ENCODE results near the gene ZBTB7B.
A peak's percentile ranks its signal among the peaks of the same experiment; 100 is the strongest.

The ZBTB7B gene

DNA sequence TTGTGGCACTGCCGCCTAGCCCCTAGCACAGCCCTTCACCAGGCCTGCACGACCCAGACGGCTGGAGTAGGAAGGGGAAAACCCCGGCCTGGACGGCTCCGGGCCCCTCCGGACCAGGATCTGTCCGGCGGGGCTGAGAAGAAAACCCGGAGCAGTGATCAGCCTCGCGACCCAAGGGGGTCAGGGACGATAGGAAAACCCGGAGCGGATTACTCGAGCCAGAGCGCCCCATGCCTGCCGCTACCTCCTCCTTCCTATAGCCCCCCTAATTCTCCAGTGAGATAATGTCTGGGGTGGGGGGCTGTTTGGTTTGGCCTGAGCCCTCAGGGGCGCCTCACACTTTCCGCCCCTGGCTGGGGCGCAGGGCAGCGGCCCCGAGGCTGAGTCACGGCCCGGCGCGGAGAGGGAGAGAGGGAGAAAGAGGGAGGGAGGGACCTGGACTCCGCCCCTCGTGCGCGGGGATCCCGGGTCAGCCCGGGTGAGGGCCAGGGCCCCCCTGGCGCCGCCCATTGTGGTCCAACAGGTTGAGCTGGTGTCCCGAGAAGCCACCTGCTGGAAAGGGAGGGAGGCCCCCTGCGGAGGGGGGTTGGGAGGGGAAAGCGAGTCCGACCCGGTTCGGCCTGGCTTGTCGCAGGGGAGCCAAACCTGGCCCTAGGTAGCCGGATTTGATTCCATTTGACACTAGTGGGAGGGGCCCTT, 1.7 kb upstream of the ZBTB7B start:
- Histone ChIP-seq H2BK120ac (ENCODE audit: low read depth, low read length) (no peak overlapping the region), H2BK12ac (ENCODE audit: low read length) (no peak overlapping the region), H3K14ac (ENCODE audit: low read length) (no peak overlapping the region), H2AFZ (ENCODE audit: low read length) (peak overlapping the region; percentile 97), H3K18ac (ENCODE audit: low read length) (peak overlapping the region; percentile 92), H3K79me1 (ENCODE audit: low read depth, low read length) (peaks cover 9% of the 10 kb centered on the region), H3K4me3 (ENCODE audit: low read length in 2 of 2) (peak overlapping the region; percentile 82 to 90), H3K27ac (replicated peaks; ENCODE audit: low read length) (peak overlapping the region; percentile 89), H3K27me3 (ENCODE audit: control insufficient read depth in 3 of 3, insufficient read depth in 3 of 3, low read depth in 1 of 3, low read length in 3 of 3) (peaks cover 0 to 2% (median 0%) of the 10 kb centered on the region in 3 experiments), H2AK5ac (ENCODE audit: low read depth, low read length) (peak overlapping the region; percentile 23), H3K4me2 (ENCODE audit: insufficient read depth, low read length, poor library complexity, severe bottlenecking) (peak overlapping the region; percentile 96), H4K91ac (ENCODE audit: low read depth, low read length, poor library complexity) (no peak overlapping the region), H3K4ac (ENCODE audit: low read length) (no peak overlapping the region), H3K9me3 (replicated peaks in 1 of 2; ENCODE audit: control insufficient read depth in 2 of 2, insufficient read depth in 1 of 2, low read depth in 1 of 2, low read length in 2 of 2) (no peaks in the 10 kb centered on the region), H3K23ac (ENCODE audit: low read depth, low read length, poor library complexity) (peak overlapping the region; percentile 88), H3K4me1 (ENCODE audit: control insufficient read depth in 2 of 2, insufficient read depth in 1 of 2, low read depth in 1 of 2, low read length in 2 of 2) (peaks cover 17 to 19% of the 10 kb centered on the region in 2 donors), H3K9ac (ENCODE audit: low read depth, low read length, poor library complexity) (peak overlapping the region; percentile 34), H4K8ac (ENCODE audit: low read depth, low read length) (no peak overlapping the region), H3K36me3 (replicated peaks in 1 of 2; ENCODE audit: control insufficient read depth in 2 of 2, insufficient read depth in 2 of 2, low read length in 2 of 2) (no peaks in the 10 kb centered on the region), H2BK15ac (ENCODE audit: low read length) (peak overlapping the region; percentile 68), H2BK5ac (ENCODE audit: low read length) (peak overlapping the region; percentile 88)
- DNase-seq (ENCODE audit: low spot score) = peak; percentile 97
- no CpG with 5 or more reads among the region's 43 CpGs for WGBS, 2 donors (ENCODE audit: extremely low coverage in 2 of 2, insufficient read length in 2 of 2, insufficient replicate concordance in 1 of 2)

DNA sequence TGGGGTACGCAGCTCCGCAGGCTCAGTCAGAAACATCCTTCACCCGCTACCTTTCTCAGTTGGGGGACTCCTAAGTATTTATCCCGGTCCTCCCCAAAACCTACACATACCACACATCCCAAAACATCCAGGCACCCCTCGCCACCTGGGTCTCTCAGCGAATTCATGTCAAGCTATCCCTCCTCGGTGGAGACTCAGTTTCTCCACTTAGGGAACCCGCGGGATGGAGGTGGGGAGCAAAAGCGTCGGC, 1.3 kb upstream of the ZBTB7B start:
- Histone ChIP-seq H4K8ac (ENCODE audit: low read depth, low read length) (no peak overlapping the region), H3K4me1 (ENCODE audit: control insufficient read depth in 2 of 2, insufficient read depth in 1 of 2, low read depth in 1 of 2, low read length in 2 of 2) (peaks cover 17 to 19% of the 10 kb centered on the region in 2 donors), H2BK15ac (ENCODE audit: low read length) (no peak overlapping the region), H2AK5ac (ENCODE audit: low read depth, low read length) (peak overlapping the region; percentile 72), H3K27ac (replicated peaks; ENCODE audit: low read length) (peak overlapping the region; percentile 89), H3K9ac (ENCODE audit: low read depth, low read length, poor library complexity) (peak overlapping the region; percentile 79), H3K27me3 (ENCODE audit: control insufficient read depth in 3 of 3, insufficient read depth in 3 of 3, low read depth in 1 of 3, low read length in 3 of 3) (peaks cover 0 to 2% (median 0%) of the 10 kb centered on the region in 3 experiments), H3K14ac (ENCODE audit: low read length) (no peak overlapping the region), H4K91ac (ENCODE audit: low read depth, low read length, poor library complexity) (no peak overlapping the region), H2AFZ (ENCODE audit: low read length) (peak overlapping the region; percentile 97), H3K4me3 (ENCODE audit: low read length in 2 of 2) (peak overlapping the region; percentile 82 to 90), H3K9me3 (replicated peaks in 1 of 2; ENCODE audit: control insufficient read depth in 2 of 2, insufficient read depth in 1 of 2, low read depth in 1 of 2, low read length in 2 of 2) (no peaks in the 10 kb centered on the region), H2BK5ac (ENCODE audit: low read length) (peak overlapping the region; percentile 88), H3K23ac (ENCODE audit: low read depth, low read length, poor library complexity) (peak overlapping the region; percentile 88), H3K36me3 (replicated peaks in 1 of 2; ENCODE audit: control insufficient read depth in 2 of 2, insufficient read depth in 2 of 2, low read length in 2 of 2) (no peaks in the 10 kb centered on the region), H2BK12ac (ENCODE audit: low read length) (no peak overlapping the region), H3K18ac (ENCODE audit: low read length) (peak overlapping the region; percentile 92), H3K79me1 (ENCODE audit: low read depth, low read length) (peaks cover 9% of the 10 kb centered on the region), H3K4me2 (ENCODE audit: insufficient read depth, low read length, poor library complexity, severe bottlenecking) (peak overlapping the region; percentile 85), H3K4ac (ENCODE audit: low read length) (no peak overlapping the region), H2BK120ac (ENCODE audit: low read depth, low read length) (no peak overlapping the region)
- DNase-seq (ENCODE audit: low spot score) = no peak
- no CpG with 5 or more reads among the region's 11 CpGs for WGBS, 2 donors (ENCODE audit: extremely low coverage in 2 of 2, insufficient read length in 2 of 2, insufficient replicate concordance in 1 of 2)

DNA sequence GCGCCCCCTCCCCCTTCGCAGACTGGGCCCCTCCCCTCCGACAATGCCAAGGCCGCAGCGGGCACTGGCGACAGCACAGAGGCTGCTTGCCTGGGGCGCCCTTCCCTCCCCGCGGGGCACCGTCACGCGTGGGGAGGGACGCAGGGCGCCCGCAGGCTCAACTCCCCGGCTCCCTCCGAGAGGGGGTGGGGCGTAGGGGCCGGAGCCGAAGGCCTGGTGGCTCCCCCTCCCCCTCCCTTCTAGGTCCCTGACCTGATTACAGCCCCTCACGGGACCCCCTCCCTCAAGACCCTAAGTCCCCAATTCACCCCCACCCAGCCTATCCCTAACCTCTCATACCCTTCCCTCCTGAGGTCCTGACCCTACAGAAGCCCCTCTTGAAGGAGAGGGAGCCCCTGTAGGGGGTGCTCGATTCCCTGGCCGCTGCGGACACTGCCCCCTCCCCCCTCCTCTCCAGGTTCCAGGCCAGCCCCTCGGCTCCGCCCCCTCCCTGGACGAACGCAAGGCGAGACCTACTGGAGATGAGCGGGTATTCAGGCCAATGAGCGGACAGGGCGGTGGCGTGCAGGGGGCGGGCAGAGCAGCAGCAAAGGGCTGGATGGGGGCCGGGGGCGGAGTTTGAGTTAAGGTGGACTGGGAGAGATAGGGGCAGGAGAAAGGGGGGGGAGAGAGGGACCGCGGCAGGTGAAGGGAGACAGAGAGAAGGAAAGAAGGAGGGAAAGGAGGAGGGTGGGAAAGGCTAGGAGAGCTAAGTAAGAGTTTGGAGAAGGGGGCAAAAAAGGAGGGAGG, 733 bp upstream of the ZBTB7B start:
- H3K4me3 ChIP-seq (ENCODE audit: low read length in 2 of 2) = peak overlapping the region; percentile 82 to 90
- H3K4me1 ChIP-seq (ENCODE audit: control insufficient read depth in 2 of 2, insufficient read depth in 1 of 2, low read depth in 1 of 2, low read length in 2 of 2) = peaks cover 17 to 19% of the 10 kb centered on the region in 2 donors
- no peak overlapping the region for H3K4ac ChIP-seq (ENCODE audit: low read length)
- peaks cover 0 to 2% (median 0%) of the 10 kb centered on the region in 3 experiments for H3K27me3 ChIP-seq (ENCODE audit: control insufficient read depth in 3 of 3, insufficient read depth in 3 of 3, low read depth in 1 of 3, low read length in 3 of 3)
- H2BK15ac ChIP-seq (ENCODE audit: low read length) = no peak overlapping the region
- H4K8ac ChIP-seq (ENCODE audit: low read depth, low read length) = no peak overlapping the region
- no CpG with 5 or more reads among the region's 38 CpGs for WGBS, 2 donors (ENCODE audit: extremely low coverage in 2 of 2, insufficient read length in 2 of 2, insufficient replicate concordance in 1 of 2)
- peak overlapping the region; percentile 72 for H2AK5ac ChIP-seq (ENCODE audit: low read depth, low read length)
- H3K9me3 ChIP-seq (replicated peaks in 1 of 2; ENCODE audit: control insufficient read depth in 2 of 2, insufficient read depth in 1 of 2, low read depth in 1 of 2, low read length in 2 of 2) = no peaks in the 10 kb centered on the region
- no peak overlapping the region for H3K14ac ChIP-seq (ENCODE audit: low read length)
- H2AFZ ChIP-seq (ENCODE audit: low read length) = peak overlapping the region; percentile 97
- H2BK5ac ChIP-seq (ENCODE audit: low read length) = peak overlapping the region; percentile 88
- peak overlapping the region; percentile 85 for H3K4me2 ChIP-seq (ENCODE audit: insufficient read depth, low read length, poor library complexity, severe bottlenecking)
- peaks cover 9% of the 10 kb centered on the region for H3K79me1 ChIP-seq (ENCODE audit: low read depth, low read length)
- H3K36me3 ChIP-seq (replicated peaks in 1 of 2; ENCODE audit: control insufficient read depth in 2 of 2, insufficient read depth in 2 of 2, low read length in 2 of 2) = no peaks in the 10 kb centered on the region
- peak overlapping the region; percentile 89 for H3K27ac ChIP-seq (replicated peaks; ENCODE audit: low read length)
- peak overlapping the region; percentile 92 for H3K18ac ChIP-seq (ENCODE audit: low read length)
- peak overlapping the region; percentile 79 for H3K9ac ChIP-seq (ENCODE audit: low read depth, low read length, poor library complexity)
- peak overlapping the region; percentile 22 for H2BK120ac ChIP-seq (ENCODE audit: low read depth, low read length)
- H4K91ac ChIP-seq (ENCODE audit: low read depth, low read length, poor library complexity) = no peak overlapping the region
- H3K23ac ChIP-seq (ENCODE audit: low read depth, low read length, poor library complexity) = peak overlapping the region; percentile 18
- H2BK12ac ChIP-seq (ENCODE audit: low read length) = no peak overlapping the region
- DNase-seq (ENCODE audit: low spot score) = peak; percentile 98

DNA sequence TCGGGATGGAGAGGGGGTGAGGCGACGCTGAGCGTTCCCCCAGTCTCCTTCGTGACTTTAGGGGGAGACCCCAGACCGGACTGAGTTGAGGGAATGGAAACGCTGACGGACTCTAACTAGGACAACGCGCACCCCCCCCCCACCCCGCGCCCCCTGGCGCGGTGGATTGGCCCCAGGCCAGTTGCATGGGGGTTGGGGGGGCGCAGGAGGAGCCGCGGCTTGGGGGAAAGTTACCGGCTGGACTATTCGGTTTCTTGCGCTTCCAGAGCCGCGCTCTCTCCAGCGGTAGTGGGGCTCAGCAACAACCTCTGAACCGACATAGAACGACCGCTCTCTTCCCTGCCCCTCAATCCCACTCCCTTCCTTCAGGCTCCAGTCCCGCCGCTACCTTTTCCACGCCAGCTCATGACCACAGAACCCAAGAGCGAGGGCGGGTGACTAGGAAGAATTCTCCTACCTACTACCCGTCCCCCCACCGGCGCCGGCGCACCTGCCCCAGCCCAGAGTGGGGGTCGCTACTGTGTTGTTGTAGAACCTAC, 694 bp downstream of the ZBTB7B start:
- peak overlapping the region; percentile 84 for H2AFZ ChIP-seq (ENCODE audit: low read length)
- peak overlapping the region; percentile 72 for H2AK5ac ChIP-seq (ENCODE audit: low read depth, low read length)
- H2BK120ac ChIP-seq (ENCODE audit: low read depth, low read length) = peak overlapping the region; percentile 94
- peak overlapping the region; percentile 69 for H2BK15ac ChIP-seq (ENCODE audit: low read length)
- no peaks in the 10 kb centered on the region for H3K36me3 ChIP-seq (replicated peaks in 1 of 2; ENCODE audit: control insufficient read depth in 2 of 2, insufficient read depth in 2 of 2, low read length in 2 of 2)
- peak overlapping the region; percentile 85 for H4K91ac ChIP-seq (ENCODE audit: low read depth, low read length, poor library complexity)
- peak overlapping the region; percentile 95 for H3K4ac ChIP-seq (ENCODE audit: low read length)
- H2BK5ac ChIP-seq (ENCODE audit: low read length) = peak overlapping the region; percentile 97
- H3K27ac ChIP-seq (replicated peaks; ENCODE audit: low read length) = peak overlapping the region; percentile 40
- H3K9ac ChIP-seq (ENCODE audit: low read depth, low read length, poor library complexity) = peak overlapping the region; percentile 85
- no peak overlapping the region for H2BK12ac ChIP-seq (ENCODE audit: low read length)
- H3K27me3 ChIP-seq (ENCODE audit: control insufficient read depth in 3 of 3, insufficient read depth in 3 of 3, low read depth in 1 of 3, low read length in 3 of 3) = no peaks in the 10 kb centered on the region
- peak overlapping the region; percentile 89 to 90 for H3K4me3 ChIP-seq (ENCODE audit: low read length in 2 of 2)
- H3K79me1 ChIP-seq (ENCODE audit: low read depth, low read length) = peaks cover 12% of the 10 kb centered on the region
- H3K4me2 ChIP-seq (ENCODE audit: insufficient read depth, low read length, poor library complexity, severe bottlenecking) = peak overlapping the region; percentile 99
- H3K23ac ChIP-seq (ENCODE audit: low read depth, low read length, poor library complexity) = peak overlapping the region; percentile 80
- peaks cover 18 to 20% of the 10 kb centered on the region in 2 donors for H3K4me1 ChIP-seq (ENCODE audit: control insufficient read depth in 2 of 2, insufficient read depth in 1 of 2, low read depth in 1 of 2, low read length in 2 of 2)
- H3K14ac ChIP-seq (ENCODE audit: low read length) = peak overlapping the region; percentile 94
- no peak overlapping the region for H4K8ac ChIP-seq (ENCODE audit: low read depth, low read length)
- peak overlapping the region; percentile 97 for H3K18ac ChIP-seq (ENCODE audit: low read length)
- H3K9me3 ChIP-seq (replicated peaks in 1 of 2; ENCODE audit: control insufficient read depth in 2 of 2, insufficient read depth in 1 of 2, low read depth in 1 of 2, low read length in 2 of 2) = no peaks in the 10 kb centered on the region
- WGBS, 2 donors (ENCODE audit: extremely low coverage in 2 of 2, insufficient read length in 2 of 2, insufficient replicate concordance in 1 of 2) = no CpG with 5 or more reads among the region's 37 CpGs
- DNase-seq (ENCODE audit: low spot score) = no peak

All from neuronal stem cell (in vitro differentiated cells).